GM12865 (cell line): ENCODE data around the gene COG4.

Experiments used
- DNase-seq: peaks from one replicate; pipeline ENCODE4 v3.0.0; 2010; ENCODE audit warnings: low read depth
- H3K4me3 ChIP-seq: 2 replicates; pipeline ENCODE4 v1.5.1; 2011; ENCODE audit warnings: mild to moderate bottlenecking, low read depth, low read length, control low read depth
- TF ChIP-seq, protein P1 (sequence below): IDR thresholded peaks from 2 replicates; pipeline ENCODE4 v1.5.1; 2011; ENCODE audit warnings: low read length, control low read depth, low read depth, inconsistent platforms; ENCODE audit not compliant: insufficient read depth; ENCODE audit errors: missing control alignments

Gene COG4

DNA sequence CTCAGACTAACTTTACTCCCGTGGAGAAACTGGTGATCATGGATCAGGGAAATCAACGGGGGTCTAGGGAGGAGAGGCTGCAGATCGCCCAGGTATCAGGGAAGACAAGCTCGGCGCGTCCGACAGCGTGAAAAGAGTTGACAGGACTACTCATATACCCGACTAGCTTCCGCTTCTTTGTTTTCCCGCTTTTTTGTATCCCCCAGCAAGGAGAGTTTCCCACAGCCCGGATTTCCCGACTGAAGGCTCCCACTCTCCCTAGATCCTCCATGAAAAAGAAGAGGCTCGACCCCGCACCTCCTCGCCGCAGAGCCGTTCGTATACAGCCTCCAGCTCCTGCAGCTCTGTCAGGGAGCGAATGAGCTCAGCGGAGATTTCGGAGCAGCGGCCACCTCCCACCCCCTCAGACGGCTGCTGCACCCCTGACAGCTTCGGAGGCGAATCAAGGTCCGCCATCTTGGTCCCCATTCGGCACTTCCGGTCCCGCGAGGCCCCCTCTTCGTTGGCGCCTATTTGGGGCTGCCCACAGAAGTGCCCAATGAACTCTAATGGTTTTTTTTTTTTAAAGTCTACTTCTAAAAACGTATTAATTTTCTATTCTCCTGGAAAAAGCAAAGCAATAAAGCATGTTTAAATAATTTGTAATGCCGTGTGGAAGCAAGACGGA, at the start of gene COG4:
Gene COG4 (minus strand): TSS at position 479 of the 667 bp plus-strand sequence. CDS start 11 bp downstream, at position 468.
- peak; percentile 95 for DNase-seq
- TF ChIP-seq, protein P1, sequence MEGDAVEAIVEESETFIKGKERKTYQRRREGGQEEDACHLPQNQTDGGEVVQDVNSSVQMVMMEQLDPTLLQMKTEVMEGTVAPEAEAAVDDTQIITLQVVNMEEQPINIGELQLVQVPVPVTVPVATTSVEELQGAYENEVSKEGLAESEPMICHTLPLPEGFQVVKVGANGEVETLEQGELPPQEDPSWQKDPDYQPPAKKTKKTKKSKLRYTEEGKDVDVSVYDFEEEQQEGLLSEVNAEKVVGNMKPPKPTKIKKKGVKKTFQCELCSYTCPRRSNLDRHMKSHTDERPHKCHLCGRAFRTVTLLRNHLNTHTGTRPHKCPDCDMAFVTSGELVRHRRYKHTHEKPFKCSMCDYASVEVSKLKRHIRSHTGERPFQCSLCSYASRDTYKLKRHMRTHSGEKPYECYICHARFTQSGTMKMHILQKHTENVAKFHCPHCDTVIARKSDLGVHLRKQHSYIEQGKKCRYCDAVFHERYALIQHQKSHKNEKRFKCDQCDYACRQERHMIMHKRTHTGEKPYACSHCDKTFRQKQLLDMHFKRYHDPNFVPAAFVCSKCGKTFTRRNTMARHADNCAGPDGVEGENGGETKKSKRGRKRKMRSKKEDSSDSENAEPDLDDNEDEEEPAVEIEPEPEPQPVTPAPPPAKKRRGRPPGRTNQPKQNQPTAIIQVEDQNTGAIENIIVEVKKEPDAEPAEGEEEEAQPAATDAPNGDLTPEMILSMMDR: no peak
- peak within 1 kb of the TSS; percentile 95 for H3K4me3 ChIP-seq

DNA sequence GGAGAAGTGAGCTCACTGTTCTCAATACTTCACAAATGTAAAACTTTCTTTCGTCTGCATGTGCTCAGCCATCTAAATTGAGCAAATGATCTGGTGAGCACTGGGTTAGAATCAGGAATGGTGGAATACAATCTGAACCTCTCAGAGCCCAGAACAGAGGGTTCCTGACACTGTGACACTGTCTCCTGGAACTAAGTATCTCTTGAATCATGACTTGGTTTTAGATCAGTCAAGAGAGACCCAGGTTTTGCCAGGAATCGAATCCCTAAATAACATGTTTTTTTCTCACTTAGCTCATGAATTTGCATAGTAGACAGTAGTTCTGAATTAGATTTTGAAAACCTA, 49.5 kb upstream of the COG4 start:
- TF ChIP-seq, protein P1: no peak
- DNase-seq: no peak

DNA sequence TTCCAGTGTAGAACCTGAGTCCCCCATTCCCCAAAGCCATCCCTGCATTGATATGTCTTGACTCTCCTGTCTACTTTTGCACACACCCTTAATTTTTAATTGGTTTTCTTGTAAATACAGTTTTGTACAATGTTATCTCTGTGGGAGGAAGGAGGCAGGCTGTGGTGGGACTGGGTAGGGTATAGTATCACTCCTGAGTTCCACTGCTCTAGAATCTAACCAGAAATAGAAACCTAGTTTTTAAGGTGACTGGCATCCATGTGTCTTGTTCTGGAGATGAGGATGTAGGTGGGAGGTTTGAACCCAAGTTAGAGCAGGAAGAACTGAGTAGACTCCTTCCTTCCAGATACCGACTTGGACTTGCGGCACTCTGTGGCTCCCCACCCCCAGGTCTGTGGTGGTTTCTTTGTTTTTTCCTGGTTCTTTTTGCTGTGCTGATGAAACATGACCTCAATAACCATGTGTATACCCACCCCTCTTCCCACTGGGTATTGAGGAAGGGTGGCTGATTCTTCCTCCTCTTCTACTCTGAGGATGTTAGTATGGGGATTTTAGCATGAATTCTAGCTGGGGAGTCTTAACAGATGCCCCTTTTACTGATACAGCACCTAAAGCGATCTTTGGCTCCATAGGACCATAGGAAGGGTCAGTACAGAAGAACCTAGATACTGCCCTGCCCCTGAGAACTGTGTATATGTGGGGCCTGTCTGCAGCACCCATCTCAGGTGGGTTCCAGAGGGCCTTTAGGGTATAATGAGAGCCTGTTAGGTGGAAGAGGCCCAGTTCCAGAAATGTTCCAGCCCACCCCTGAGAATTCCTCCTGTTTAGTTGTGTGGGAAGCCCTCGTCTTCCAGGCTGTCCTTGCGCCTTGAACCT, 48.9 kb upstream of the COG4 start:
- H3K4me3 ChIP-seq: no peak overlapping the region

More for the DNA sequence above, 49.5 kb upstream of the COG4 start:
- no peak overlapping the region for H3K4me3 ChIP-seq

DNA sequence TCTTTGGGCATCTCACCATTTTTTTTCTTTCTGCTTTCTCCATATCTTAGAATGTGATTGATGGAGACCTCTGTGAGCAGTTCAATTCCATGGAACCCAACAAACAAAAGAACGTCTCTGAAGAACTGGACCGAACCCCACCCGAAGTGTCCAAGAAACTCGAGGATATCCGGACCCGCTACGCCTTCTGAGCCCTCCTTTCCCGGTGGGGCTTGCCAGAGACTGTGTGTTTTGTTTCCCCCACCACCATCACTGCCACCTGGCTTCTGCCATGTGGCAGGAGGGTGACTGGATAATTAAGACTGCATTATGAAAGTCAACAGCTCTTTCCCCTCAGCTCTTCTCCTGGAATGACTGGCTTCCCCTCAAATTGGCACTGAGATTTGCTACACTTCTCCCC, 48.3 kb upstream of the COG4 start:
- TF ChIP-seq, protein P1: no peak
- no peak for DNase-seq
- no peak overlapping the region for H3K4me3 ChIP-seq

More for the DNA sequence above, 48.9 kb upstream of the COG4 start:
- TF ChIP-seq, protein P1: no peak
- DNase-seq: no peak

DNA sequence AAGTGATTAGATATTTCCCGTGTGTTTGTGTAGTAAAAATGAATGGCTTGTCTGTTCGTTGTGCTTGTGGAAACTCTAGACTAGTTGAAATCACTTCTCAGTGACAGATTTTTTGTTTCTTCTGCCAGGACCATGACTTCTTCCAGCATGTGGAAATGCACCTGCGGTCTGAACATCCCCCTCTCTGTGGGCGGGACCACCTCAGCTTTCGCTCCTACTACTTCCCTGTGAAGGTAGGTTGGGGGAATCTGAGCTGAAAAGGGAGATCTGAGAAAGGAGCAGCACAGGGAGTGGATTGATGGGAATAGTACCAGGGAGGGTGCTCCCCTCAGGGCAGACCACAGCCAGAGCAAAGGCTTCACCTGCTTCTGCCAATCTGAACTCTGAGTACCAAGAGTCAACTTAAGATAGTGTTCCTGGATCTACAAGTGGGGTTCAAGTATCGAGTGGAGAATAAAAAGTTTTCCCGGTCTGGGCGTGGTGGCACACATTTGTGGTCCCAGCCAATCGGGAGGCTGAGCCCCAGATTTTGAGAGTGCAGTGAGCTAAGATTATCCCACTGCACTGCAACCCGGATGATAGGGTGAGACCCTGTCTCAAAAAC, 47.7 kb upstream of the COG4 start:
- DNase-seq: no peak
- TF ChIP-seq, protein P1: no peak
- no peak overlapping the region for H3K4me3 ChIP-seq

DNA sequence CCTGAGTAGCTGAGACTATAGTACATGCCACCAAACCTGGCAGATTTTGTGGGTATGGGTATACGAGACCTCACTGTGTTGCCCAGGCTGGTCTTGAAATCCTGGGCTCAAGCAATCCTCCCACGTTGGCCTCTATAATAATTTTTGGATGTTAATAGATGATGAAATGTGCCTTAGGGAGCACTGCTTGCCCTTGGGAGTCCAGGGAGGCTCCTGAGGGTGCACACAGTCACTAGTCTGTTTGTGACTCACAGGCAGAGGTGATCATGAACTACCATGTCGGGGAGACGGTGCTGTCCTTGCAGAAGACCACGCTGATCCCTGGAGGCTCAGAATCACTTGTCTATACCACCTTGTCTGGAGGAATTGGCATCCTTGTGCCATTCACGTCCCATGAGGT, 46.4 kb upstream of the COG4 start:
- TF ChIP-seq, protein P1: no peak
- no peak for DNase-seq
- H3K4me3 ChIP-seq: no peak overlapping the region
